Glomerular visceral epithelial cell (primary cell): Measurements from ENCODE around the gene PLEKHG2.

Source experiments
- DNase-seq: peaks from one replicate; pipeline ENCODE4 v3.0.0-alpha.2; 2016; ENCODE audit errors: extremely low spot score

PLEKHG2 gene

GRCh38 chr19:39419003-39419402, 6.5 kb downstream of the PLEKHG2 start:
- DNase-seq = no peak

GRCh38 chr19:39420769-39421168, 8.3 kb downstream of the PLEKHG2 start:
- no peak for DNase-seq

GRCh38 chr19:39422020-39422419, 9.6 kb downstream of the PLEKHG2 start:
- DNase-seq = no peak

- DNase-seq = no peak
Measured at GRCh38 chr19:39423258-39424086, 11.0 kb downstream of the PLEKHG2 start.

GRCh38 chr19:39424934-39425333, 12.5 kb downstream of the PLEKHG2 start:
- no peak for DNase-seq

- DNase-seq = no peak
Measured at GRCh38 chr19:39425744-39426143, 13.3 kb downstream of the PLEKHG2 start.

GRCh38 chr19:39426170-39426569, 13.7 kb downstream of the PLEKHG2 start:
- no peak for DNase-seq

GRCh38 chr19:39427707-39428106, 15.2 kb downstream of the PLEKHG2 start:
- no peak for DNase-seq

- peak; percentile 88 for DNase-seq
Measured at GRCh38 chr19:39428283-39429112, 16.0 kb downstream of the PLEKHG2 start.

GRCh38 chr19:39430675-39431593, 18.5 kb downstream of the PLEKHG2 start:
- DNase-seq = peak; percentile 88

- DNase-seq = no peak
Measured at GRCh38 chr19:39432677-39433025, 20.2 kb downstream of the PLEKHG2 start.

GRCh38 chr19:39433480-39434079, 21.1 kb downstream of the PLEKHG2 start:
- no peak for DNase-seq

- DNase-seq = no peak
Measured at GRCh38 chr19:39434123-39435076, 21.9 kb downstream of the PLEKHG2 start.

- peak; percentile 99 for DNase-seq
Measured at GRCh38 chr19:39435499-39436349, 23.3 kb downstream of the PLEKHG2 start, which contains the start of gene RPS16. Gene RPS16 (minus strand): TSS chr19:39435949. CDS start chr19:39435895, 54 bp downstream.

- no peak for DNase-seq
Measured at GRCh38 chr19:39436350-39436716, 23.9 kb downstream of the PLEKHG2 start.

GRCh38 chr19:39438270-39438934, 25.9 kb downstream of the PLEKHG2 start:
- peak; percentile 70 for DNase-seq

GRCh38 chr19:39444598-39445195, 32.2 kb downstream of the PLEKHG2 start:
- DNase-seq = peak; percentile 25
